GM12865 (cell line): Measurements from ENCODE around the gene G6PC2.

Experiments
- DNase-seq: peaks from one replicate; pipeline ENCODE4 v3.0.0; 2010; ENCODE audit warnings: low read depth
- H3K4me3 ChIP-seq: 2 replicates; pipeline ENCODE4 v1.5.1; 2011; ENCODE audit warnings: mild to moderate bottlenecking, low read depth, low read length, control low read depth
- TF ChIP-seq, protein P1 (sequence below): IDR thresholded peaks from 2 replicates; pipeline ENCODE4 v1.5.1; 2011; ENCODE audit warnings: low read length, control low read depth, low read depth, inconsistent platforms; ENCODE audit not compliant: insufficient read depth; ENCODE audit errors: missing control alignments

G6PC2 gene

DNA sequence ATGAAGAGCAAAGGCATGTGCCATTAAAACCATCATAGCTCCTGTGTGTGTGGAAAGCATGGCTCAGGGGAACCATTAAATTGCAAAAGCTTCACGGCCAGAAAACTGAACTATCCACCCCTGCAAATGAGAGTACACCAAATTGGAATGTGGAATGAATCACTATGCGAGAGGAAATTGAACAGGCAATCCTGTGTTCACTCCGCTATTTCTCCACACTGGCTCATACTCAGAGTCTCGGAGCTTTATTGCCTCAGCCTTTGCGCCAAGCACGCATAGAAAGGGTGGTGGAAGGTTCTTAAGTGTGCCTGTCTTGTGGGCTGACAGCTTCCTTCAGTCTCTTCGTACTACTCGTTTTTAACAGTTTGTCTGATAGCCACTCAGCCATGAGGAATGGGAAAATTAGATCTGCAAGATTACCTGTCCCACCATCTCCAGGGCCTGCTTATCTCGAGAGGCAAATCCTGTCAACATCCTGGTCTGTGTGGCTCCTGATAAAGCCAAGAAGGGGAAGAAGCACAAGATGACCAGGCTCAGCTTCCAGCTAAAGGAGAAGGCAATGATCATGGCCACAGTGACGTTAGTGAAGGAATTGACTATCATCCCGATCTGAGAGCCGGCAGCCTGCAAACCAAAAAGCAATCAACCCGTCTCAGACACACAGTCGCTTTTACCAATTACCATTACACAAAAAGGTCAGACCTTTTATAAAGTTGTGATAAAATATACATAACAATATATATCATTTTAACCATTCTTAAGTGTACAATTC is 34.9 kb downstream of the G6PC2 start:
- no peak for DNase-seq
- TF ChIP-seq, protein P1, sequence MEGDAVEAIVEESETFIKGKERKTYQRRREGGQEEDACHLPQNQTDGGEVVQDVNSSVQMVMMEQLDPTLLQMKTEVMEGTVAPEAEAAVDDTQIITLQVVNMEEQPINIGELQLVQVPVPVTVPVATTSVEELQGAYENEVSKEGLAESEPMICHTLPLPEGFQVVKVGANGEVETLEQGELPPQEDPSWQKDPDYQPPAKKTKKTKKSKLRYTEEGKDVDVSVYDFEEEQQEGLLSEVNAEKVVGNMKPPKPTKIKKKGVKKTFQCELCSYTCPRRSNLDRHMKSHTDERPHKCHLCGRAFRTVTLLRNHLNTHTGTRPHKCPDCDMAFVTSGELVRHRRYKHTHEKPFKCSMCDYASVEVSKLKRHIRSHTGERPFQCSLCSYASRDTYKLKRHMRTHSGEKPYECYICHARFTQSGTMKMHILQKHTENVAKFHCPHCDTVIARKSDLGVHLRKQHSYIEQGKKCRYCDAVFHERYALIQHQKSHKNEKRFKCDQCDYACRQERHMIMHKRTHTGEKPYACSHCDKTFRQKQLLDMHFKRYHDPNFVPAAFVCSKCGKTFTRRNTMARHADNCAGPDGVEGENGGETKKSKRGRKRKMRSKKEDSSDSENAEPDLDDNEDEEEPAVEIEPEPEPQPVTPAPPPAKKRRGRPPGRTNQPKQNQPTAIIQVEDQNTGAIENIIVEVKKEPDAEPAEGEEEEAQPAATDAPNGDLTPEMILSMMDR, result no peak

DNA sequence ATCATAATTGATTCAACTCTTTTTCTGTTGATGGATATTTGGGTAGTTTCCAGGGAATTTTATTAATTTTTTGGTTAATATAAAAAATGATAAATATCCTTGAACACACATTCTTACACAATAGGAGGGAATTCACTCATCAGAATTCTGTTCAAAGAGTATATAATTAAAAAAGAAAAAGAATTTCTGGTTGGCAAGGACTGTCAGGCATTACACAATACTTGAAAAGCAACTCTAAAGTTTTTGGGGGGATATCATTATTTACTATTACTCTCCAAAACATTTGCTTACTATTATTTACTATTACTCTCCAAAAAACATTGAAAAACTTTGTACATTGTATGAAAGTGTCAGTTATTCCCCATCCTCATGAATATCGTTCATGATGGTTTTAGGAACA is 38.0 kb downstream of the G6PC2 start:
- TF ChIP-seq, protein P1, result no peak
- no peak overlapping the region for H3K4me3 ChIP-seq
- DNase-seq, result no peak

More for the DNA sequence above, 34.9 kb downstream of the G6PC2 start:
- no peak overlapping the region for H3K4me3 ChIP-seq

DNA sequence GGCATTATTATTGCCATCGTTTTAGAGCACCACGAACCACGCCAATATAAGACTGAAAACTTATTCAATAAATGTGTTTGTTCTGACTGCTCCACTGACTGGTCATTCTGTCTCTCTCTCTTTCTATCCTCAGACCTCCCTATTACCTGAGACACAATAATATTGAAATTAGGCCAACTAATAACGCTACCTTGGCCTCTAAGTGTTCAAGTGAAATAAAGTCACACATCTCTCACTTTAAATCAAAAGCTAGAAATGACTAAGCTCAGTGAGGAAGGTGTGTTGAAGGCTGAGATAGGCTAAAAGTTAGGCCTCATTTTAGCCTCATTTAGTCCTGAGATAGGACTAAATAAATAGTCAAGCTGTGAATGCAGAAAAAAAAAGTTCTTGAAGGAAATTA is 38.8 kb downstream of the G6PC2 start:
- DNase-seq, result peak; percentile 38
- TF ChIP-seq, protein P1, result no peak
- no peak overlapping the region for H3K4me3 ChIP-seq

DNA sequence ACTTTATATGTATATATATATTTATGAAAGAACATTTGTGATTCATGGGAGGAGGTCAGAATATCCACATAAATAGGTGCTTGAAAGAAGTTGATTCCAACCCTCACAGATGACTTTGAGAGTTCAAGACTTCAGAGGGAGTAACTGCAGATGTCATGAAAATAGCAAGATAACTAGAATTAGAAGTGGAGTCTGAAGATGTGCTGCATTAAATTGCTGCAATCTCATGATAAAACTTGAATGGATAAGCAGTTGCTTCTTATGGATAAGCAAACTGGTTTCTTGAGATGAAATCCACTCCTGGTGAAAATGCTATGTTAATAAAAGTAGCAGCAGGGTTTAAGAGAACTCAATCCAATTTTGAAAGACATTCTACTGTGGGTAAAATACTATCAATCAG is 40.2 kb downstream of the G6PC2 start:
- DNase-seq, result no peak
- no peak overlapping the region for H3K4me3 ChIP-seq
- TF ChIP-seq, protein P1, result no peak

DNA sequence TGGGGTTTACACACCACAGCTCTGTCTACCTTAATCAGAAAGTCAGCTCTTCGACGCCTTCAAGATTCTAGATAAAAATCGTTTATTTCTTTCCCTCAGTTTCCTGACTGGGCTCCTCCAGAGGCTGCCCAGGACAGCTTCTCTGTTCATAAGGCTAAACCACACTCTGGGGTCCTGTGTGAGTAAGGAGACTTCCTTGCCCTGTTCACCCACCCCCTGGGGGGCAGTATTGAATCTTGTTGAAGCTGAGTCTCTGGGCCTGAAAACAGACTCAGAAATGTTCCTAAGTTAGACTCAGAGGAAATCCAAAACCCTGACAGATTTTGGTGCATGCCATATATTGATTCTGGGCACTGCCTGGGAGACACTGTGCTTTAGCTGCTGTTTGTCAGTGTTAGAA is 43.0 kb downstream of the G6PC2 start:
- TF ChIP-seq, protein P1, result no peak
- DNase-seq, result no peak
- no peak overlapping the region for H3K4me3 ChIP-seq

DNA sequence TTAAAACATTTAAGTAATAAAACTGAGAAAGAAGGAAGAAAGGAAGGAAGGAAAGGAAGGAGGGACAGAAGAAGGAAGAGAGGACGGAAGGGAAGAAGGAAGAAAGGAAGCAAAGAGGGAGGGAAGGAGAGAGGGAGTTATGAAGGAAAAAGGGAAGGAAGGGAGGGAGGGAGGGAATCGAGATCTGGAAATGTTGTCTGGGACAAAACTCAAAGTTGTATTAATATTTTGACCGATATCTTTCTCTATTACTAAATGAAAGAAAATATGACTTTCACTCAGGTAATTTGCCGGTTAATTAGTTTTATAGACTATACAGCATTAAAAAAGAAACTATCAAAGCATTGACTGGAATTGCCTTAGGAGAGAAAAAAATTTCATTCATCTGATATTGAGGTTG is 44.4 kb downstream of the G6PC2 start:
- no peak for DNase-seq
- H3K4me3 ChIP-seq, result no peak overlapping the region
- TF ChIP-seq, protein P1, result no peak
